GM10248 (cell line): Measurements from ENCODE around the gene PACRG.

Experiments
- CTCF ChIA-PET: fragments of 300-600 bp; sonication (Branson Sonifier 250); formaldehyde crosslinking; extraction: SDS; loops from one replicate; lab custom pipeline; 2021; ENCODE audit warnings: antibody characterized with exemption; lab: Yijun Ruan, JAX
- POLR2A ChIA-PET: fragments of 350-650 bp; sonication (Branson Sonifier 250); formaldehyde crosslinking; extraction: SDS; loops from one replicate; lab custom pipeline; 2020; ENCODE audit warnings: antibody characterized with exemption; lab: Yijun Ruan, JAX
- DNase-seq: peaks from one replicate; pipeline ENCODE4 v3.0.0; 2012; ENCODE audit errors: extremely low spot score
- TF ChIP-seq, protein P1 (sequence below): IDR thresholded peaks from 2 replicates; pipeline ENCODE4 v1.5.1; 2012; ENCODE audit warnings: mild to moderate bottlenecking, low read depth; ENCODE audit errors: extremely low read depth, missing control alignments, control extremely low read depth

Gene PACRG

DNA sequence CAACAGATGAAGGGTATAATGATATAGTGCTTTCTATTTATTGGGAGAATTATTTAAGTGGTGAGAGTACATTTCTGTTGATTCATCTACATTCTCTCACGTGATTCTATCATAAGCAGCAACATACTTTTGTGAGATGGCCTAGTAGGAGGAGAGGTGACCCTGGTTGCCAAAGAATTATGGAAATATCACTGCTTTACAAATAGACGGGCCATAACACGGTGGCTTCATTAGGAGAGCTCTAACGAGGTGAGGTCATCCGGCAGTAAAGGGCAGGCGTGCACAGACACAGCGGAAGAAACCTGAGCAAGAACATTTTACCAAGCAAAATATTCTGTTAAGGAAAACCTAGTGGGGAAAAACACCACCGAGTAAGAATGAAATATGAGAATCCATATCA lies 349.4 kb downstream of the PACRG start:
- no peak for DNase-seq
- TF ChIP-seq, protein P1, sequence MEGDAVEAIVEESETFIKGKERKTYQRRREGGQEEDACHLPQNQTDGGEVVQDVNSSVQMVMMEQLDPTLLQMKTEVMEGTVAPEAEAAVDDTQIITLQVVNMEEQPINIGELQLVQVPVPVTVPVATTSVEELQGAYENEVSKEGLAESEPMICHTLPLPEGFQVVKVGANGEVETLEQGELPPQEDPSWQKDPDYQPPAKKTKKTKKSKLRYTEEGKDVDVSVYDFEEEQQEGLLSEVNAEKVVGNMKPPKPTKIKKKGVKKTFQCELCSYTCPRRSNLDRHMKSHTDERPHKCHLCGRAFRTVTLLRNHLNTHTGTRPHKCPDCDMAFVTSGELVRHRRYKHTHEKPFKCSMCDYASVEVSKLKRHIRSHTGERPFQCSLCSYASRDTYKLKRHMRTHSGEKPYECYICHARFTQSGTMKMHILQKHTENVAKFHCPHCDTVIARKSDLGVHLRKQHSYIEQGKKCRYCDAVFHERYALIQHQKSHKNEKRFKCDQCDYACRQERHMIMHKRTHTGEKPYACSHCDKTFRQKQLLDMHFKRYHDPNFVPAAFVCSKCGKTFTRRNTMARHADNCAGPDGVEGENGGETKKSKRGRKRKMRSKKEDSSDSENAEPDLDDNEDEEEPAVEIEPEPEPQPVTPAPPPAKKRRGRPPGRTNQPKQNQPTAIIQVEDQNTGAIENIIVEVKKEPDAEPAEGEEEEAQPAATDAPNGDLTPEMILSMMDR, result no peak
- ChIA-PET POLR2A (no interaction called here), CTCF (no interaction called here)

DNA sequence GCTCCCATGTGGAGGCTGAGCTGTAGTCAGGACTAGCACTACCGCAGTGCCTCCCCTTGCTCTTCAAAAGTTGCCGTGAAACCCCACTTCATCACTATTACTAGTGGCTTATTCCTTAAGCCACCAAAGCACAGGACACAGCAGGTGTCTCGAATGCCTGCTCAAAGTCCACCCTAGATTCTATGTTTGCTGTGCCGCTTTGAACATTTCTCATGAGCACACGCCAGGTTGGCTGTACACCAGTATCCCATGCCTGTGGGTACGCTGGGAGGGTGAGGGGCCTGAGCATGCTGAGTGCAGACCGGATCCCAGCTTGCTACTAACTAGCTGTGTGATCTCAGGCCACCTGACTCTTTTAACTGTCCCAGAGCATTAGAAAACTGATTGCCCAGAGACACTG lies 350.9 kb downstream of the PACRG start:
- TF ChIP-seq, protein P1, result no peak
- ChIA-PET CTCF (interaction anchor here (1.2 kb wide), 1 partner anchor 18 kb away, joined by 3 read pairs; no protein-coding TSS in a partner anchor), POLR2A (no interaction called here)
- no peak for DNase-seq

DNA sequence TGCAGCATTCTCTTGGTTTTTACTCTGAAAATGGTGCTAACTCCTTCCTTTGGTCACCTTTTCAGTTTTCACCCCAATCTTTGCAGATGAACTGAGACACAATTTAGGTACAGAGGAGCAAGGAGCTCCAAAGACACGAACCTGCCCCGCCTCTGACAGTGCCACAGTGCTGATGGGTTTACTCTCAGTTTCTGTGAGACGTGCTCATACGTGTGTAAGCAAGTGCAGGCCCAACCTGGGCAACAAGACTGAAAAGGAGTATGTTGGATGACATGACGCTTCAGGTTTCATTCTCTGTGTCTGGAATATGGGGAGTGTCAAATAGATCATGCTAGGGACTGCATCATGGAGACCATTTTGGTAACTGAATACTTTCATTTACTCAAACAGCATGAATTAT lies 352.5 kb downstream of the PACRG start:
- CTCF ChIA-PET, result no interaction called here
- DNase-seq, result no peak
- TF ChIP-seq, protein P1, result no peak
- POLR2A ChIA-PET, result no interaction called here

DNA sequence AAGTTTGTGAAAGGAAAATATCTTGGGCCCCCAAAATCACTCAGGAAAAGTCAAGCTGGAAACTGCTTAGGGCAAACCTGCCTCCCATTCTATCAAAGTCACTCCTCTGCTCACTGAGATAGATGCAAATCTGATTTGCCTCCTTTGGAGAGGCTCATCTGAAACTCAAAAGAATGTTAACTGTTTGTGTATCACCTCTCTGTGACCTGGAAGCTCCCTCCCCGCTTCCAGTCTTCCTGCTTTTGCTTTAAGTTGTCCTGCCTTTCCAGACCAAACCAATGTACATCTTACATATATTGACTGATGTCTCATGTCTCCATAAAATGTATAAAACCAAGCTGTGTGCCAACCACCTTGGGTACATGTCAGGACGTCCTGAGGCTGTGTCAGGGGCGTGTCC lies 355.4 kb downstream of the PACRG start:
- CTCF ChIA-PET, result no interaction called here
- TF ChIP-seq, protein P1, result no peak
- no peak for DNase-seq
- POLR2A ChIA-PET, result no interaction called here

DNA sequence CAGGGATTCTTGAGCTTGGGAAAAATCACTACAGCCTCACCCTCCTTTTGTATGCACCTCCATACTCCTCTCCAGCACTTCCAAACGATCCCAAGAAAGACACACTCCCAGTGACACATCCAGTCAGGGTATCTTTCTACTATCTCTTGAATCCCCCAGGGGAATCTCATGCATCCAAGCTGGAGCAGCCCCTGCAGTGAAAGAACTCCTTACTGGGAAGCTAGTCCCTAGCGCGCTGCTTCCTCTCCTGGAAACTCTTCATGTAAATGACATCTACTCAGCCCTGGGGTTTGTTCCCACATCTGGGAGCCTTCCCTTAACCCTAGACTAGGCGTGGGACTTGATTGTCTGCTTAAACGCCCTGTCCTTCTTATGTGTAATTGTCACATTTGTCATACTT lies 357.7 kb downstream of the PACRG start:
- no peak for DNase-seq
- CTCF ChIA-PET, result no interaction called here
- TF ChIP-seq, protein P1, result no peak
- POLR2A ChIA-PET, result no interaction called here

DNA sequence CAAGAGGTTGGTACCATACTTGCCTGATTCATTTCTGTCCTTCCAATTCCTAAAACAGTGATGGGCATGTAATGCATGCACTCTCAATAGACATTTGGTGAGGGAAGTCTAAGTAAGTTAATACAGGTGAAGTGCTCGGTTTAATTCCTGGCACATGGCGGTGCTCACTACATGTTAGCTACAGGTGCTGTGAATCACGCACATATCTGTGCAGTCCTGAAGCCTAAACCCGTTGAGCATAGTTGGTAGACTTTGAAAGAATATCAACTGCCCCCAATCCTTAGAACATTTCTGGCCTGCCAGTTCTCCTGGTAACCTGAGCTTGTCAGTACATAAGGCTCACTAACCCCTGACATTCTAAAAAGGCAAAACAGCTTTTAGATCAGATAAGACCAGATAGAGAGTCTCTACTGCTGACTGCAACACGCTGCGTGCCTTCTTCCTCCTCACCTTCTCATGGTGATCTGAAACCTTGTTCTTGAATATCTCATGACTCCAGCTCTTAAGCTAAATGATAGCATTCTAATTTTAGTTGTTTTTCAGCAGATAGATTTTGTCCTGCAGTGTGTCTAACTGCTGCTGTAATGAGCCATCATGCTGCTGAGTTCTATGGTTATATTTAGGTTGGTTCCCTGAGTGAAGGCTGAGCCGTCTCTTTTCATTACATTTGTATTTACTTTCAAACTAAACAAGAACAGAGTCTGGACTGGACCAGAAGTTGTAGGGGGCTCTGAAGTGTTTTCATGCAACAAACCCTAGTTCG lies 358.3 kb downstream of the PACRG start:
- POLR2A ChIA-PET, result no interaction called here
- CTCF ChIA-PET, result no interaction called here
- DNase-seq, result no peak

More for the DNA sequence above, 358.3 kb downstream of the PACRG start:
- TF ChIP-seq, protein P1, result no peak
